ENCODE data around the gene TSPAN17. TPM values are rescaled to one million over a fixed set of nuclear protein-coding genes. Genes with fewer than 3 reads are reported as not detected.

TSPAN17 gene
- total and polyA plus RNA-seq, 10 of the 15 experiments (the other 5 are each of a cell fraction or from before 2014, with no cell fraction given) = 0.24 to 17.1 (median 10.4) TPM

- TF ChIP-seq ZBTB11 (CRISPR knock-in tag; IDR thresholded peaks at IDR 0.05) (no peak), WRNIP1 (IDR thresholded peaks at IDR 0.05; ENCODE audit: borderline replicate concordance, low read depth, low read length) (no peak), ZBED1 (IDR thresholded peaks at IDR 0.05; ENCODE audit: borderline replicate concordance) (no peak), POLR2A (IDR thresholded peaks at IDR 0.05; ENCODE audit: low read depth, low read length) (no peak), STAT3 (IDR thresholded peaks at IDR 0.05; ENCODE audit: low read depth, low read length) (no peak), CHD1 (IDR thresholded peaks at IDR 0.05; ENCODE audit: low read depth, low read length) (no peak), ZBTB40 (IDR thresholded peaks at IDR 0.05; ENCODE audit: borderline replicate concordance) (no peak), ATF2 (IDR thresholded peaks at IDR 0.05; ENCODE audit: low read length) (no peak), STAT1 (conservative IDR thresholded peaks at IDR 0.05) (no peak), DPF2 (IDR thresholded peaks at IDR 0.05) (peak; percentile 87), SUZ12 (IDR thresholded peaks at IDR 0.05; ENCODE audit: unreplicated experiment) (no peak), RUNX3 (IDR thresholded peaks at IDR 0.05; ENCODE audit: low read length) (peak; percentile 94), RELB (IDR thresholded peaks at IDR 0.05; ENCODE audit: low read depth) (peak; percentile 89), MEF2B (IDR thresholded peaks at IDR 0.05; ENCODE audit: partially characterized antibody, poor library complexity, severe bottlenecking) (peak; percentile 55), NR2F1 (conservative IDR thresholded peaks at IDR 0.05) (no peak; the same call in 1 of the 2 replicates), SREBF2 (IDR thresholded peaks at IDR 0.05; ENCODE audit: low read length) (no peak), EP300 (IDR thresholded peaks at IDR 0.05; ENCODE audit: borderline replicate concordance in 1 of 2, control insufficient read depth in 1 of 2, low read depth in 2 of 2, low read length in 2 of 2) (peak in 1 of 2 experiments; percentile 57; a peak in 1 of 4 replicates)
Observed at GRCh38 chr5:176653401-176654385, 6.4 kb downstream of the TSPAN17 start (continued).
